Limb (tissue), 2 donors: Measurements from ENCODE around the gene CALML4.
"Not testable (repeated sequence)": the region's sequence is repeated elsewhere in the genome, so short reads cannot be mapped to it uniquely, and the experiment has no call there.

Experiments used
- DNase-seq, 2 donors: peaks; one replicate each; pipeline ENCODE4 v3.0.0-alpha.2; 2016; ENCODE audit errors: extremely low spot score in 2 of 2

Gene CALML4

DNA sequence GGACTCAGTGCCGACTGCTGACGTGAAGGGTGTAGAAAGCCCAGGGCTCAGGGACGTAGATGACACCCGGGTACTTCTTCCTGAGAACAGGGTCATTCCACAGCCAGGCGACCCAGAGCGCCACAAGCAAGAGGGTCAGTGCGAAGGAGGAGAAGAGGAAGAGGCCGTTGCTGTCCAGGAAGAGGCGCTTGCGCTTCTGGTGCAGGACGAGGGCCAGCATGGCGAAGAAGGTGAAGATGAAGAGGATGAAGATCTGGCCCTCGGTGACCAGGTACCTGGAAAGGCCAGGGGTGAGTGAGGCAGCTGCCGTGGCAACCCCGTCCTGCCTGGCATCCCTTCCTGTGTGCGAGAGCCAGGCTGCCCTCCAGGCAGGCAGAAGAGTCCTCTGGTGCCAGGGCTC is 3.0 kb upstream of the CALML4 start:
- DNase-seq = no peak

GRCh38 chr15:68207176-68207935 is 2.2 kb upstream of the CALML4 start:
- DNase-seq = no peak

DNA sequence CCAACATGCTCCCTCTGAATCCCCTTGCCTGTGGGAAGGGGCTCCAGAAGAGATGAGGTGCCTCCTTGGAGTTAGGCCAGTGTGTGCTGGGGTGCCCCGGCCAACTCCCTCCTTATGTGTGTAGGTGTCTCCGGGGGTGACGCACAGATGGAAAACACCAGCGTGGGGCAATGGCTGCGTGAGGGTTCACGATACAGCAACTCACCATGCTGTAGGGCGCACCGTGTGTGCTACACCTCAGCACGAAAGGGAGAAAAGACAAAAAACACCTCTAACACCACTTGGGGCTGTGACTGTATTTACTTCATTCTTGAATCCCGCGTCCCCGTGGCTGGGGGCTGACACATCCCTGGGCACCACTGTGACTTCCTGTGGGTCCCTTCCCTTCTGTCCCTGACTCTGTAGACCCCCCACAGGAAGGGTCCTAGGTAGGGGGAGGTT is 1.6 kb upstream of the CALML4 start:
- no peak for DNase-seq

GRCh38 chr15:68205954-68206539 is 915 bp upstream of the CALML4 start:
- no peak for DNase-seq

- no peak for DNase-seq
Observed at GRCh38 chr15:68205558-68205944, 419 bp upstream of the CALML4 start.

GRCh38 chr15:68204361-68204760 is 771 bp downstream of the CALML4 start:
- DNase-seq = no peak

DNA sequence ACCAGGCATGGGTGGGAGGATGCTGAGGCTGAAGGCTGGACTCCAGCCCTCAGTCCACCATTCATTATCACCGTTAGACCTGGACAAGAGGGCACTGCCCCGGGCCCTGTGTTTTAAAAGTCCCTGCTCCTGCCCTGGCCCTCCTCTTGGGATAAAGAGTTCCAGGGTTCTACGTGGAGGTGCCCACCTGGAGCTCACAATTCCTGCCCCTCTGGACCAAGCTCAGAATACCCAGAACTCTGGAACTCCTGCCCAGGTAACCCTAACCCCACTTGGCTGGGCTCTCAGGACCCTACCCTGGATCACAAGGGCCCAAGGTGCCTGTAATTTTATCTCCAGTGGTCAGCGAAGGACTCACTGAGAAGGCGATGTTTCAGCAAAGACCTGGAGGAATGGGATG is 1.2 kb downstream of the CALML4 start:
- DNase-seq = no peak

DNA sequence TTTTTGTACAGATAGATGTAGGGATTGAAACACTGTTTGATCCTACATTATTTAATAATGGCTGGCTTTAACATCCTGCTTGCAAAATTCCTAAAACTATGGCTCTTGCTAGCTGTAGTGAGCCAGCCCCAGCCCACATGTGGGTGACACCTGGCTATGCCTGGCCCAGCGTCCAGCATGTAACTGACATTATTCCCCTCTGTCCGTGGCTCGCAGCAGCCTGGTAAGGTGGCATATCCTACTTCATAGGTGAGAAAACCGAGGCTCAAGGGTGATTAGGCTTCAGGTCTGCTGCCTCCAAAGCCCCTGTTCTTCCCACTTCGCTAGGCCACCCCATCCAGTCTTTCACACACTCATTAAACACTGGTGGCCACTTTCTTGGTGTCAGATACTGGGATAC is 1.6 kb downstream of the CALML4 start:
- DNase-seq = no peak

GRCh38 chr15:68202994-68203393 is 2.1 kb downstream of the CALML4 start:
- DNase-seq = not testable (repeated sequence)

DNA sequence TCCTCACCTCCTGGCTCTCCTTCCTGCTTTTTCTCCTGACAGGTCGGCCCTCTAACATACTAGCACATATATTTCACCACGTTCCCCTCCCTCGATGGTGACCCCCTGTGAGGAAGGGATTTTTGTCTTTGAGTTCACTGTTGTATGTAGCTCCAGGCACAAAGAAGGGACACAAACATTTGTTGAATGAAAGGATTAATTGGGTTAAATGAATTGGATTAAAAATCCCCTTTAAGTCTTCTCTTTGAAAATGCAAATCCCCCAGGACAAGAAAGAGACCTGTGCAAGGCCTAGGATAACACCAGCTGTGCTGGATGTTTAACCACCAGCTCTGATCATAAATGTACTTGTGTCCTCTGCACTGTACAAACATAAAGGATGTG is 3.3 kb downstream of the CALML4 start:
- DNase-seq = no peak

DNA sequence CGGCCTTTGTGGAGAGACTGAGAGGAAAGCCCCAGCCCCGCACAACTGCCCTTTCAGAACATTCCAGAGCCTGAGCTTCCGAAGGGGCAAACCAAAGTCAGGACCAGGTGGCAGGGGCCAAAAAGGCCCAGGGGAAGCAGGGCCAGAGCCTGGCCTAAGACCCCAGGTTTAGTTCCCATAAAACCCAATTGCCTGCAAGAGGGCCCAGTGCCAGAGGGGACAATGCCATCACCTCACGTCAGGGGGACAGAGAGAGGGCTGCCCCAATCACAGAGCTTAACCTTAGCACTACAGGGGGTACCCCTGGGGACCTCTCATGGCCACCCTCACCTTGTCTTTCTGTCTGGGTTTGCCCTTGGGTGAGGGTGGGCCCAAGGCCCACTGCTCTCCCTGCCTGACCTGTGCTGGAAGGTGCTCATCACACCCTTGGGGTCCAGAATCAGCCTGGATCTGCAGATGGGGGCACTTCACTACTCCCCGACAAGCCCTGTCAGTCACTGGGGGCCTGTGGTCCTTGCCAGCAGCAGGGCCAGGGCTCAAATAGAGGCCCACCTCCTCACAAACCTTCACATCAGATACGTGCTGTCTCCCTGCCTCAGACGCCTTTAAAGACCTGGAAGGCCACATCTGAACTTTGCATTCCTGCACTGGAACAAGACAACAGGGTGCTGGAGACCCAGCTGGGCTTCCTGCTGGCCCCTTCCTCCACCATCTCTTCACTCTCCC is 3.8 kb downstream of the CALML4 start:
- DNase-seq = no peak

DNA sequence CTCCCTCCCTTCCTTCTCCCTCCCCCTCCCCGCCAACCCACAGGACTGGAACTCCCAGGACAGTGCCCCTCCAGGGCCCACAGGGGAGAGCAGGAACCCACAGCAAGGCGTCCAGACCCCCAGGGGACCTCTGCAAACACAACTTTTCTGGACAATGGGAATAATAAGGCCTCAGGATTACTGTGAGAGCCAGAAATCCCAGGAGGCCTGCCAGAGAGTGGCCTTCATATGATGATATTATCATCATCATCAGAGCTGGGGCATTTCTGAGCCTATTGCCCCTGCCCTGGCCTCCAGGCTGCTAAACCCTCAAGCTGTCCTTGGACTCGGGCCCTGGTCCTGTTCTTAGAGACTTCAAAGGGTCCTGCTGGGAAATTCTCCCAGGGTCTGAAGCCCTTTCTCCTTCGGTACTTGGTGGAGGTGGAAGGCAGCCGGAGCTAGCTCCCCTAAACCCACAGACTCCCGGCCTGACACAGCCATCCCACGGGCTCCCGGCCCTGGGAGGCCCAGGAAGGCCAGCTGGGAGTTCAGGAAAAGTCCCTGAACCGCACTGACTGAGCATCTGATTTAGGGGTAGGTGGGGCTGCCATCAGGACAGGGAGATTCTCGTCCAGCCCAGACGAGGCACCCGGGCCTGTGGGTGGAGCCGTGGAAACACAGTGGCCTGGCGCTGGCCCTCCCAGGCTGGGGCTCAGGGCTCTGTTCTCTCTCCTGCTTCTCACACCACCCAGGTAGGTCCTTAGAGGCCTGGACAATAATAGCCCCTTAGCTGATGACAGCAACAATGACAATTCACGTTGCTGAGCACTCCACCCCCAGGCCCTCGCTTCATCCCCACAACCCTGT is 4.9 kb downstream of the CALML4 start:
- no peak for DNase-seq

GRCh38 chr15:68199340-68199739 is 5.8 kb downstream of the CALML4 start:
- DNase-seq = no peak

DNA sequence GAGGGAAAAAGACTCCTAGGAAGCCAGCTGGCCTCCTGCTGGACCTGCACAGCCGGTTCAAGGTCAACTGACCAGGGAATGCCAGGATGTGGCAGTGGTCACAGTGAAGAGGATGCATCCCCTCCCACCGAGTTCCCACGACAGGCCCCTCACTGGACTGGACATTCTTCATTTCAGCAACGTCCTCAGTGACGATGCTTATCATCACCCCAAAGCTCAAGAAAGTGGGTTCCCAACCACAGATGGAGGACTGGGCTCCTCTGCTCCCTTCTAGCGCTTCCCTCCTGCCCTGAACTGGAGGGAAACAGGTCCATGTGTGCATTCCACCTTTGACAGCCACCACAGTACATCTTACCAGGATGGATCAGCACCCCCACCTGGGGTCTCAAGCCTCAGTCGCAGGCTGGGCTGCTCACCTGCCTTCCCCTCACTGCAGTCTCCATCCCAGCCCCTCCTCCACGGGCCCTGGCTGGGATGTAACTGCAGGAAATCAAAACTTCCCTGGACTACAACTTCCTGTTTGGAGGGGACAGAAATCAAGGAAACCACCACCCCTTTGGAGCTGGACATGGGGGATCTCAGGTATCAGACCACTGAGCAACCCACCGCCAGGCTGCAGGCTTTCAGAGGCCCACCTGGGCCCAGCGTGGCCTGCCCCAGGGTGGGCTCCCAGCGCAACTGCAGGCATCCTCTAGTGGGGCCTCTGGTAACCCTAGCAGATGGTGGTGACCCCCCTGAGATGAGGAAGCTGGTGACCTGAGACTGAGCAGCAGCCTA is 7.3 kb downstream of the CALML4 start:
- no peak for DNase-seq

GRCh38 chr15:68197170-68197492 is 8.0 kb downstream of the CALML4 start:
- DNase-seq = no peak

- DNase-seq = peak in 1 of 2 donors; percentile 42
Observed at GRCh38 chr15:68196445-68197169, 8.5 kb downstream of the CALML4 start.

DNA sequence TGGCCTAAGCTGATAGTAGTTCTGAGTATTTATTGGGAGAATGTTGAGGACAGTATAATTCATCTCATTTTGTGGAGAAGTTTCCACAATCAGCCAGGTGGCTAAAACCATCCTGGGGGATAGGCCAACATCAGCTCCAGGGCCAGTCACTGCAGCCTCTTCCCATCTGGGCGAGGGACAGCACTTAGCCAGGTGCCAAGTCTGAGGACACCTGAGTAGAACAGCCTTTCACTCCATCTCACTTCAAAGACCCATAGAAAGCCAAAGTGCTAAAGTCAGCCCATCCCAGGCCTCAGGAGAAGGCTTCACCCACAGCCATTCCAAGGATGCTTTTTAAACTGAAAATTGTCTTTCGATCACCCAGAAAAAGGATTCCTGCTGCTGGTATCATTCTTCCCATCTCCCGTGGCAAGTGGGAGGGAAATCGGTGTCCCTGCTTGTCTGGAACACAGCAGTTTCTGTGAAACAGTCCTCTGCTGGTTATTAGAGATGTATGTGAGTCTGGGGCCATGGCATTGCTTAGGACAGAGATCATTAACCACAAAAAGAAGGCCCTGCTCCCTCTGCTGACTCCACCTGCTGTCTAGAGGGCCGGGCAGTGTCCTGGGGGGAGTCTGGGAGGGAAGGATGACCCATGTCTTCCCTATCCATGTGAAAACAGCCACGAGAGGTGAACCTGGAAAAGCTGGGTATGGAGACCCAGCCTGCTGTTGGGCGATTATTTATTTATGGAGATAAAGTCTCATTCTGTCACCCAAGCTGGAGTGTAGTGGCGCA is 9.6 kb downstream of the CALML4 start:
- DNase-seq = no peak

- DNase-seq = no peak
Observed at GRCh38 chr15:68192804-68193486, 12.2 kb downstream of the CALML4 start.

DNA sequence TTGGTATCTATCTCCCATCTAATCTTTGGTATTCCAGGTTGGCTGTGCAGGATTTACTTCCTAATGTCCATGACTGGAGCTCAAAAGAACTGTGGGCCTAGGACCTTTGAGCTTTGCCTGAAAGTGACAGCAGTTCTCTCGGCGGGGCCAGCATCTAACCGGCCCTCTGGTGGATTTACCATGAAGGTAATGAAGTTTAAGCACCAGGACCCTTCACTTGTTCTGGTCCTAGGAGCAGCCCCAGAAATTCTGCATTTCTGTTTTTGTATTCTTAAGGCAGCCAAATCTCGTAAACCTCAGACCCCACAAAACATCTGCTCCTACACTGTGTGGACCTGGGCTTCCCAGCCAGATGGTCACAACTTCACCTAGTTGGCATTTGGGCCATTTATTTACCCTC is 13.0 kb downstream of the CALML4 start:
- no peak for DNase-seq
